Cerebellar cortex (tissue), 1 donor: ENCODE results near the gene NR1I3.

Experiments
- DNase-seq: peaks from one replicate; pipeline ENCODE4 v3.0.0-alpha.2; 2015; ENCODE audit warnings: low spot score

NR1I3 gene

GRCh38 chr1:161195171-161195570, 42.8 kb downstream of the NR1I3 start:
- no peak for DNase-seq

DNA sequence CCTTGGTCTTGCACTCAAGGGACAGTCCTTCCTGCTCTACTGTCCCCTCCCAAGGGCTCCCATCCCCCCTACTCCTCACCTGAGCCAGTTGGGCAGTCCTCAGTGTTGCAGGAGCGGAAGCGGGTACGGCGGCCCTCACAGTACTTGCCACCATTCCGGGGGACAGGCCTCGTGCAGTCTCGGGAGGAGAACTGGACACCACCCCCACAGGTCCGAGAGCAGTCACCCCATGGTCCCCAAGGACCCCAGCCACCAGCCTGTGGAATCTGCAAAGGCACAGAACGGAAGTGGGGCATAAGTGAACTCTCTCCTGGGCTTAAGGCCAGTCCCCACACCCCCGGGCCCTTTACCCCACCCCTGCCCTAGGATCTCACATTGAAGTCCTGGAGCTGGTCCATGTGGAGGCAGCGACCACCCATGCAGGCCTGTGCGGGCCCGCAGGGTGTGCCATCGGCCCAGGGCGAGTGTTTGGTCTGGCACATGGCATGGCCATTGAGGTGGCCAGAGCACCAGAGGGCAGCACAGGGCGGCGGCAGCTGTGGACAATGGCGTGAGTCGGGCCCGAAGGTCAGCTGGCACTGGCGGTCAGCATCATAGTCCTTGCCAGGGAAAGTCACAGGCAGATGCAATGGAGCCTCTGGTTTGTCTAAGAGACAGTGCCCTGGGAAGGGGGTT, 44.3 kb downstream of the NR1I3 start:
- DNase-seq: no peak

DNA sequence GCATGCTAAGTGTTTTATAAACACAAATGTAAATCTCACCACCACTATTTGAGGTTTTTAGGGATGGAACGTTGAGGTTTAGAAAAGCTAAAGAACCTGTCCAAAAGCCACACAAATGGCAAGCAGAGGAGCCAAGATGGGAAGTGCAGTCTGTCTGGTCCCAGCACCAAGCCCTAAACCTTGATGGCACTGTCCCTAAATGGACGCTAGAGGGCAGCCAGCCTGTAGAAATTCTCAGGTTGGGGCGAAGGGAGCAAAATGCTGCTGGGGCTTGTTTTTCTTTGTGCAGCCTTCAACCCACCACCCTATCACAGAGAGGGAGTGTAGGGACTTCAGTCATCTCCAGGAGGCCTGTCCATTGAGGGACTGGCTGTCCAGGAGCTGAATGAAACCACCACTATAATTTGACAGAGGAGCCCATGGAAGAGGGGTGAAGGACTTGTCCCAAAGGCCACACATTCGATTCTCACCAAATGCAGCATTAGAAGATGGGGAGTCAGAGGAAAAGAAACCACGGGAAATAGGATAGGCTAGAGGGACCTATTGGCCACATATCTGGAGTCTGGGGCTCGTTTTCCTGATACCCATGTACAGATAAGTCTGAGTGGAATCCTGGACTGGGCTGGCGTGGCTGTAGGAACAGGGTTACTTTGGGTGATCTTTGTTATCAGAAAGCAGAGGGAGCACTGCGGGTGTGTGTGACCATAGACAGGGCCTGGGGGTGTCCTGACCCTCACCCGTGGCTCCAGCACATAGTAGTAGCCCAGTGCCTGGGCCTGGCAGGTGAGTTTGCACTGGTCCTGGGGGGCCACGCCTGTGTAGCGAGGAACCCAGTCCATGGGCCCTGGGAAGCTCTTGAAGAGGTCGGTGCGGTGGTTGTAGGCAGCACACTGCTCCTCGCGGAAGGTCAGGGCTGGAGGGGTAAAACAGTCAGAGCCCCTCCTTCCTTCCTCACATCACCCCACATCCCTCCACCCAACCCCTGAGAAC, 45.2 kb downstream of the NR1I3 start:
- peak; percentile 78 for DNase-seq

- DNase-seq: no peak
These were observed 46.0 kb downstream of the NR1I3 start for GRCh38 chr1:161191971-161192370.

DNA sequence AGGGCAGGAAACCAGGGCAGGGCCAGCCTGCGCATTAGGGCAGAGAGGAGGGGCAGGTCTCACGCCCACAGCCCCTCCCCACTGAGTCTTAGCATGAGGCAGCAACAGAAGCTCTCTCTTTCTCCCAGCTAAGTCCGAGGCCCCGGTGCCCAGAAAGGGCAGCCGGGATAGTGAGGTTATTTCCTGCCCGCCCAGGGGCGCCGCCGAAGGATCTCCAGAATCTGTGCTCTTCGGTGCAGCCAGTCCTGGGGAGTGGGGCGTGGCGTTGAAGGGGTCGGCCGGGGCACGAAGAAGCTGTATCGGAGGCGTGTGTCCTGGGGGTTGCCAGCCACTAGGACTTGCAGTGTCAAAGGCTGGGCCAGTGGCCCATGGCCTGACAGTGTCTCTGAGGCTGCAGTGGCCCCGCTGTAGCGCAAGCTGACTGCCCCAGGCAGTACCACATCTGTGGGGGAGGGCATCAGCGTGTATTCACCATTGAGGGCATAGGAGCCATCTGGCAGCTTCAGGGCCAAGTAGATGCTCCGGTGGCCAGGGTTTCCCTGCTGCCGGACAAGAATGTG, 47.0 kb downstream of the NR1I3 start:
- DNase-seq: no peak

DNA sequence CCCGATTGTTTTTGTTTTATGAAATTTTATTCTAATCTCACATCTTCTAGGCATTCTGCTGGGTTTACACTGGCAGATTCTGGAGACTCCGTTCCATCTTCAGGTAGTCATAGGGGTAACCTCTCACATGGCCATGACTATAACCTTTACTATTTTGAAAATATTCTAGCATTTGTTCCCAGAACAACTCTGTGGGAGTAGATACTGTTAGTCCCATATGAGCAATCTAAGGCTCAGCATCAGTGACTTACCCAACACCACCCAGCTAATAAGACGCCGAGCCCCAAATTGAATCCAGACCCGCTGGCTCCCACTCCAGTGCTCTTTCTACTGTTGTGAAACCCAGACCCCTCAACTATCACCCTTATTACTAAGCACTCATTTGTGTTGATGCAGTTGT, 49.0 kb downstream of the NR1I3 start:
- DNase-seq: no peak

DNA sequence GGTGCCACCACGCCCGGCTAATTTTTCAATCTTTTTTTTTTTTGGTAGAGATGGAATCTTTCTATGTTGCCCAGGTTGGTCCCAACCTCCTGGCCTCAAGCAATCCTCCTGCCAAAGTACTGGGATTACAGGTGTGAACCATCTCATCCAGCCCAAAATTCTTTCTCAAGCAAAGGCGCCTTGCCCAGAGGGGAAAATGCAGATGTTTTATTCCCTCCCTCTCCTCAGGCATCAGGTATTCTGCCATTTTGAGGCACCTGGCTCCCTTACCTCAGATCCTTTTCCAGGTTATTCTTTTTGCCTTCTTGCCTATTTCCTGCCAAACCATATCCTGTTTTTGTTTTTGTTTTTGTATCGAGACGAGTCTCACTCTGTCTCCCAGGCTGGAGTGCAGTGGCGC, 49.6 kb downstream of the NR1I3 start:
- no peak for DNase-seq

DNA sequence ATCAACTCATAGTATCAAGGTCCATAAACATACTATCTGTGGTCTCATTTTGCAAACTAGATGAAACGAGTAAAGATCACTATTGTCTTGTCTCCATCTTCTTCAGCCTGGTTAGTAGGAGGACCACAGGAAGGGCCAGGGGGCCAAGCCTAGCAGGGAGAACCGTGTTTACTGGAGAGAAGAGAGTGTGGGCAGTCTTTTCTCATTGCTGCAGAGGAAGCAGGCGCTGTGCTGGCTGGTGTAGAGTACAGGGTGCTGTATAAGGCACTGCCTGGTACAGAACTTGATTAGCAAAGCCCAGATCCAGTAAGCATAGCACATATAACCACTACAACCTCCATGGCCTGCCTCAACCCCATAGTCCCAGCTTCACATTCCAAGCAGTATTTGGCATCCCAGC, 50.7 kb downstream of the NR1I3 start:
- DNase-seq: no peak

DNA sequence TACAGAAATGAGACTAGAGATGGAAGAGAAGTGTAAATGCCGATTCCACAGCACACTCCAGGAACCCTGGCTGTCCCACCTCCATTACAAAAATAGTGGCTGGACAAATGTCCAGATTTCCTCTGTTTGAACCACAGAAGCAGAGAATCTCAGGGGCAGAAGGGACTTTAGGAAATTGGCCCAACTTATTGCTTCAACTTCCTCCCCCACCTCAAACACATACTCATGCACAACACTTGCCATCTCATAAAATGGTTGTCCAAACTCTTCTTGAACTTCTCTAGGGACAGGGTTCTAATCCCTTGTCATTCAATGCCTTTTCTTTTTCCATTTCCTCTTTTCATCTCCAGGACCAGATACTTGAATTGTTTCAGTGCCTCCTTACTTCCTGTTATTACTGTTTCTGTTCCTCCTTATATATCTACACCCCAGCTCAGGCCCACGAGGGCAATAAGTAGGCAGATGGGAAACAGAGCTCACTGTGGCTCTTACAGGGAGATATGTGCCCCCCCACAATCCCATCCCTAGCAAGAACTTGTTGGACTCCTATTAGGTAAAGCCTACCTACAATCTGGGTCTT, 52.2 kb downstream of the NR1I3 start:
- no peak for DNase-seq

DNA sequence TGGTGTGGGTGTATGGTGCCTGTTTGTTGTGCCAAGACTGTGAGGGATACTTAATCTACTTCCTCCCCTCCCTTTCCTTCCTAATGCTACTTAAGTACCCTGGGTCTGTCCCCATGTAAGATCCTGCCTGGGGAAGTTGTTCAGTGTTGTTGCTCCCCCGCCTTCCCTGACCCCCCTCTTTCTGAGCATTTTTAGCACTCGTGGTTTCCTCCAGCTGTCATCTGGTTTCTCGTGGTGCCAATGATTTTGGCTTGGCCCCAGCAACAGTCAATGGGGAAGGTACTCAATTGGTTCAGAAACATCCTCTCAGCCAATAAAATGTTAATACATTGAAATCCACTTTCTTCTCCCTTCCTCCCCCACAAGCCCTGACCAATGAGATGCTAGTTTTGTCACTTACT, 52.7 kb downstream of the NR1I3 start:
- DNase-seq: peak; percentile 64

GRCh38 chr1:161182214-161182613, 55.8 kb downstream of the NR1I3 start:
- no peak for DNase-seq

GRCh38 chr1:161180639-161181038, 57.4 kb downstream of the NR1I3 start:
- peak; percentile 28 for DNase-seq

GRCh38 chr1:161179698-161180097, 58.3 kb downstream of the NR1I3 start:
- DNase-seq: no peak
